Osteoblast (primary cell): Measurements from ENCODE around the gene ZNF2. TPM values are rescaled to one million over a fixed set of nuclear protein-coding genes. Genes with fewer than 3 reads are reported as not detected.
A peak's percentile ranks its signal among the peaks of the same experiment; 100 is the strongest.

ENCODE experiments used
- DNase-seq: peaks from one replicate; pipeline ENCODE4 v3.0.0; 2011; ENCODE audit warnings: low spot score, mixed read lengths; ENCODE audit not compliant: insufficient read length; ENCODE audit errors: missing footprints
- H2AFZ ChIP-seq: 2 replicates; pipeline ENCODE4 v1.6.0; 2011; ENCODE audit warnings: mild to moderate bottlenecking, low read length
- H3K27ac ChIP-seq: 2 replicates; pipeline ENCODE4 v1.5.1; 2011; ENCODE audit warnings: mild to moderate bottlenecking, low read depth, low read length, moderate library complexity
- H3K27me3 ChIP-seq: 2 replicates; pipeline ENCODE4 v1.6.0; 2012; ENCODE audit warnings: mild to moderate bottlenecking, control low read depth, inconsistent platforms, low read length, moderate library complexity; ENCODE audit not compliant: insufficient read depth
- H3K36me3 ChIP-seq: 2 replicates; pipeline ENCODE4 v1.5.1; 2011; ENCODE audit warnings: mild to moderate bottlenecking, low read length, control low read depth, moderate library complexity; ENCODE audit not compliant: insufficient read depth
- H3K4me1 ChIP-seq: 2 replicates; pipeline ENCODE4 v1.5.1; 2011; ENCODE audit warnings: mild to moderate bottlenecking, low read length, control low read depth, moderate library complexity; ENCODE audit not compliant: insufficient read depth
- H3K4me2 ChIP-seq: 2 replicates; pipeline ENCODE4 v1.6.0; 2011; ENCODE audit warnings: mild to moderate bottlenecking, low read length; ENCODE audit not compliant: insufficient read depth
- H3K4me3 ChIP-seq: fragments of 200-600 bp; sonication (generic); 3 replicates; pipeline ENCODE4 v1.5.1; 2012; ENCODE audit warnings: mild to moderate bottlenecking, low read length, inconsistent platforms; ENCODE audit not compliant: insufficient read depth
- H3K79me2 ChIP-seq: 2 replicates; pipeline ENCODE4 v1.6.0; 2012; ENCODE audit warnings: mild to moderate bottlenecking, low read length, control low read depth, inconsistent platforms; ENCODE audit not compliant: insufficient read depth
- H3K9me3 ChIP-seq: 2 replicates; pipeline ENCODE4 v1.5.1; 2011; ENCODE audit warnings: low read depth, low read length, control low read depth
- H4K20me1 ChIP-seq: 2 replicates; pipeline ENCODE4 v1.6.0; 2012; ENCODE audit warnings: mild to moderate bottlenecking, low read length, control low read depth; ENCODE audit not compliant: insufficient read depth
- total RNA-seq: library from RNA; depleted of rRNA; stranded (reverse); fragments of >200 nt; gene quantifications from 2 replicates; pipeline ENCODE4 v1.2.3, GENCODE V29; 2012
- TF ChIP-seq, protein P1 (sequence below): IDR thresholded peaks from 2 replicates; pipeline ENCODE4 v1.5.1; 2011; ENCODE audit warnings: mild to moderate bottlenecking, low read depth, low read length, moderate library complexity; ENCODE audit errors: extremely low read depth

Gene ZNF2
- total RNA-seq, 1 donor = 10.9 TPM

- no peak overlapping the region for H2AFZ ChIP-seq
- H3K27ac ChIP-seq = no peak overlapping the region
- TF ChIP-seq, protein P1, sequence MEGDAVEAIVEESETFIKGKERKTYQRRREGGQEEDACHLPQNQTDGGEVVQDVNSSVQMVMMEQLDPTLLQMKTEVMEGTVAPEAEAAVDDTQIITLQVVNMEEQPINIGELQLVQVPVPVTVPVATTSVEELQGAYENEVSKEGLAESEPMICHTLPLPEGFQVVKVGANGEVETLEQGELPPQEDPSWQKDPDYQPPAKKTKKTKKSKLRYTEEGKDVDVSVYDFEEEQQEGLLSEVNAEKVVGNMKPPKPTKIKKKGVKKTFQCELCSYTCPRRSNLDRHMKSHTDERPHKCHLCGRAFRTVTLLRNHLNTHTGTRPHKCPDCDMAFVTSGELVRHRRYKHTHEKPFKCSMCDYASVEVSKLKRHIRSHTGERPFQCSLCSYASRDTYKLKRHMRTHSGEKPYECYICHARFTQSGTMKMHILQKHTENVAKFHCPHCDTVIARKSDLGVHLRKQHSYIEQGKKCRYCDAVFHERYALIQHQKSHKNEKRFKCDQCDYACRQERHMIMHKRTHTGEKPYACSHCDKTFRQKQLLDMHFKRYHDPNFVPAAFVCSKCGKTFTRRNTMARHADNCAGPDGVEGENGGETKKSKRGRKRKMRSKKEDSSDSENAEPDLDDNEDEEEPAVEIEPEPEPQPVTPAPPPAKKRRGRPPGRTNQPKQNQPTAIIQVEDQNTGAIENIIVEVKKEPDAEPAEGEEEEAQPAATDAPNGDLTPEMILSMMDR = no peak
- no peaks in the 10 kb centered on the region for H3K9me3 ChIP-seq
- no peaks in the 10 kb centered on the region for H3K36me3 ChIP-seq
- no peaks in the 10 kb centered on the region for H3K4me1 ChIP-seq
- H3K27me3 ChIP-seq = no peaks in the 10 kb centered on the region
- H3K79me2 ChIP-seq = no peaks in the 10 kb centered on the region
- H3K4me2 ChIP-seq = no peak overlapping the region
- H4K20me1 ChIP-seq = no peaks in the 10 kb centered on the region
- DNase-seq = no peak
- H3K4me3 ChIP-seq = no peak overlapping the region
Measured at GRCh38 chr2:95138702-95139101, 26.9 kb upstream of the ZNF2 start.

DNA sequence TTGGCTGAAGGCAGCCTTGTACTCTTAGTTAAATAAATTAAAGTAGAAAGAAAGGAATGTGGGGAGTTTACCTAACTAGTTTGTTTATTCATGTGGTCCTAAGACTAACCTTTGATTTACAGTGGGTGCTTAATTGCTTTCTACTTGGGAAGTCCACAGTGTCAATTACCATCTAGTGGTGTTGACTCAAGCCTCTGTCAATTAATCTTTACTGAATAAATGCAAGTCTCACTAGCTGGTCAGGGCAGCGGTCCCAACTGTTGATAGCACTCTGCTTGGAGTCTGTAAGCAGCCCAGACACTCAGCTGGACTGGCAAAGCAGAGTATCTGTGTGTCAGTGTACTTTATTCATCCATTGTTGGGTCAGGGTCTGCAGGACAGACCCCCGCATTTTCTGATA, 21.8 kb upstream of the ZNF2 start:
- DNase-seq = no peak
- Histone ChIP-seq H3K27ac (no peak overlapping the region), H3K36me3 (peaks cover 9% of the 10 kb centered on the region), H3K4me1 (no peaks in the 10 kb centered on the region), H3K4me2 (no peak overlapping the region), H3K79me2 (no peaks in the 10 kb centered on the region), H4K20me1 (no peaks in the 10 kb centered on the region), H3K9me3 (peaks cover 28% of the 10 kb centered on the region), H2AFZ (no peak overlapping the region), H3K4me3 (no peak overlapping the region), H3K27me3 (no peaks in the 10 kb centered on the region)
- TF ChIP-seq, protein P1 = no peak

- no peaks in the 10 kb centered on the region for H3K27me3 ChIP-seq
- no peak overlapping the region for H3K4me3 ChIP-seq
- H3K27ac ChIP-seq = no peak overlapping the region
- H3K4me2 ChIP-seq = no peak overlapping the region
- H2AFZ ChIP-seq = no peak overlapping the region
- TF ChIP-seq, protein P1 = no peak
- no peaks in the 10 kb centered on the region for H3K79me2 ChIP-seq
- peaks cover 65% of the 10 kb centered on the region for H3K36me3 ChIP-seq
- peaks cover 66% of the 10 kb centered on the region for H3K9me3 ChIP-seq
- no peaks in the 10 kb centered on the region for H3K4me1 ChIP-seq
- H4K20me1 ChIP-seq = no peaks in the 10 kb centered on the region
- DNase-seq = no peak
Measured at GRCh38 chr2:95149397-95149984, 16.1 kb upstream of the ZNF2 start.

GRCh38 chr2:95158441-95158840, 7.2 kb upstream of the ZNF2 start:
- peak overlapping the region; percentile 41 for H3K27ac ChIP-seq
- peak overlapping the region; percentile 91 for H2AFZ ChIP-seq
- peaks cover 9% of the 10 kb centered on the region for H3K79me2 ChIP-seq
- H3K27me3 ChIP-seq = no peaks in the 10 kb centered on the region
- H3K4me3 ChIP-seq = peak overlapping the region; percentile 84
- peak overlapping the region; percentile 87 for H3K4me2 ChIP-seq
- H3K36me3 ChIP-seq = peaks cover 34% of the 10 kb centered on the region
- no peaks in the 10 kb centered on the region for H4K20me1 ChIP-seq
- DNase-seq = no peak
- TF ChIP-seq, protein P1 = no peak
- peaks cover 10% of the 10 kb centered on the region for H3K4me1 ChIP-seq
- peaks cover 10% of the 10 kb centered on the region for H3K9me3 ChIP-seq
